Activated CD4-positive, alpha-beta T cell treated with anti-CD3 and anti-CD28 coated beads, Interleukin-2, amount 50 U/mL, for 48 hours (primary cell): ENCODE measurements around the gene TECPR1.

Experiments used
- DNase-seq, 2 experiments: peaks; one replicate each; pipeline ENCODE4 v3.0.0-alpha.2; 2020

The TECPR1 gene

GRCh38 chr7:98251601-98252424 lies at the start of gene TECPR1:
Gene TECPR1 (minus strand): TSS chr7:98252232. CDS start chr7:98246146, 6,086 bp downstream.
- DNase-seq, result peak; percentile 86 to 91

DNA sequence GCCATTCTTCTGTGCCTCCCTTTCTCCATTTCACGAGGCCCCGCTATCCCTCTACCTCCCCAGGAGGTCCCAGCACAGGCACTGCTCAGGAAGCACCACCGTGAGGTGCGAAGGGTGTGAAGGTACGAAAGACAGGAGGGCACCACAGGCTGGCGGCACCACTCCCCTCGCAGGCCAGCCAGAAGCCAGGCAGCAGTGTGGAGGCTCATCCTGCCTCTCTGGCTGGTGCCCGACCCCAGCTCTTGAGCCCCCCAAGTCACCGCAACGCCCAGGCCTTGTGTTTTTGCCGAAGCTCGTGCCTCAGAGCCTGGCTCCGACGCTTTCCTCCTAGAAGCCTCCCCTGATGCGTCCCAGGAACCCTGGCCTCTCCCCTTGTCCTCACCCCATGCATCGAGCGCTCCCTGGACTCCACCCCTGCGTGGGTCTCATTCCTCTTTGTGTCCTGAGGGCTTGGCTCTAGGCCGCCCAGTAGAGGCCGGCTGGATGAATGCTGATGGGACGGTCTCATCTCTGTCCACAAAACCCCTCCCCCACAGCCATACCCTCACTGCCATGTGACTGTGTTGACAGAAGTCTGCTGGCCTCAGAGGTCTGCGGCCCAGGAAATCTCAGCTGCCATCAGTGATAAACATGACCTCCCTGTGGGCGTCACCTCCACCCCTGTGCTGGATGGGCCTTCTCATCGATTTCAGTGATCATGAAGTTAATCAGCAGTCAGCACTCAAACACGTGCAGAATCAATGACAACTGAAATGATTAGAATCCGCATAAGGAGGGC lies 48.8 kb upstream of the TECPR1 start:
- DNase-seq, result no peak

- no peak for DNase-seq
Observed at GRCh38 chr7:98297626-98298286, 45.7 kb upstream of the TECPR1 start.

DNA sequence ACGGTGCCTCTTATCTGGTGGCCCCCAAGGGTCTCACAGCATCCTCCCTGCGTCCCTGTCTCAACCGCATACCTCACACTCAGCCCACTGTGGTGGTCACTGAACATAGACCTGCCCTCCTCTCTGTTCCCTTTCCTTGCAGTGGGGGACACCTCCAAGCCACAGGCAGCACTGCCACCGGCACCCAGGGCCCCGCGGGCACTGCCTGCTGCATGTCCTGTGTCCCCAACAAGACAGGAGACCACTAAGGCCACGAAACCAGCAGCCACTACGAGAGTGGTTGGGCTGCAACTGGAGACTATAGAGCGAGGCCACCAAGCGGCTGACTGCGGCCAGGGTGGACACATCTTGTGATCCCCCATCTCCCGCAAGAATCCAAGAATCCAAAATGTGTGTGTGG lies 44.8 kb upstream of the TECPR1 start:
- no peak for DNase-seq

GRCh38 chr7:98295467-98296192 lies 43.6 kb upstream of the TECPR1 start:
- DNase-seq, result no peak

DNA sequence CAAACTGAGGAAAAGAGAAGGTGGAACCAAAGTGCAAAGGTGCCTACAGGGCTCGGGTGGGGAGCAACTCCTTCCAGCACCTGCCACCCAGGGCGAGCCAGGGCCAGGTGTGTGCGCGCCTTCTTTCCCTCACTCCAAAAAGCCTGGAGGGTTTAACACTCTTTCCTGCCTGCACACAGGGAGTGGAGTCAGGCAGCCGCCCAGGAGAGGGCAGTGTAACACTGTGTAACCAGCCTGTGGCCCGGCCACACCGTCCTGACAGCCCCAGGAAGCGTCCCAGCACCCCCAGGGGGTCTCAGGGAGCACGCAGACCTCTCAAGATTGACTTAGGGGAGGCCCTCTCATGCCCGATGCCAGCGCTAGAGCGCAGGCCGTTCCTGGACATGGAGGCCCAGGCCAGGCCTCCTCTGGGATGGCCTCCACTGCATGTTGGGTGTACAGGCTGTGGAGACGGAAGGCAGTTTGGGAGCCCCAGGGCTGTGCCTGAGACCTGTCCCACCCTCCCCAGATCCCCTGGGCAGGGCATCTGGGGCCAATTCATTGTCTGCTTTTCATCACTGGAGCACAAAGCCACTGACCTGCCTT lies 42.9 kb upstream of the TECPR1 start:
- peak; percentile 29 to 34 for DNase-seq

- DNase-seq, result no peak
Observed at GRCh38 chr7:98294326-98294725, 42.3 kb upstream of the TECPR1 start.

GRCh38 chr7:98293746-98294145 lies 41.7 kb upstream of the TECPR1 start:
- no peak for DNase-seq

- DNase-seq, result no peak
Observed at GRCh38 chr7:98293265-98293664, 41.2 kb upstream of the TECPR1 start.

- DNase-seq, result no peak
Observed at GRCh38 chr7:98291717-98292116, 39.7 kb upstream of the TECPR1 start.

- no peak for DNase-seq
Observed at GRCh38 chr7:98289333-98289875, 37.4 kb upstream of the TECPR1 start.

DNA sequence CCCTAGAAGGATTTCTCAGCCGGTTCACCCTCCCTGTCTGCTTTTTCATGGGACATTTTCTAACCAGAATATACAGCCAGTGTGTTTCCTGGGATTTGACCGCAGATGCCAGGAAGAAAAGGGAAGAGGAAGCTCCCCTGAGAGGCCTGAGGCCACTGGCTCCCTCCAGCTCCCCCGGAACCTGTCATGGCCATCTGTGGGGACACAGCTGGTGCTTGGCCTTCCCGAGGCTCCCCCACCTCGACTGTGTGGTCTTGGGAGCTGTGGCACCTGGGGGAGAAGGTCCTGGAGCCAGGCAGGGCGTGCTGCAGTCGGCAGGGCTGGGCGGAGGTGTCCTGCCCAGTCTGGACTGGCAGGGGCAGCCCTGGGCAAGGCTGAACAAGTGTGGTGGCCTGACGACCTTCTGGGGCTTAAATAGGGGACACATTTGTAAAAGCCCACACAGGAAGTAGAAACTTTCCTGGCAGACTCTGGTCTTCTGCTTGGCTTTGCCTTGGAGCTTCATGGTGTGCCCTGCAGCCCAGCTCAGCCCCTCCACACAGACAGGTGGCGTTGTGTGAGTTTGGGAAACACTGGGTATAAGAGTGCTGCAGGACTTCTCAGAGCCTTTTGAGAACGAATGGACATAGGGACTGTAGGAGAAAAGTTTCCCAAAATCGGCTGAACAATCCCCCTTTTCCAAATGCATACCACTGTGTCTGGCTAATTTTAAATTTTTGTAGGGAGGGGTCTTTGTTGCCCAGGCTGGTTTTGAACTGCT lies 36.2 kb upstream of the TECPR1 start:
- no peak for DNase-seq

GRCh38 chr7:98287486-98287959 lies 35.5 kb upstream of the TECPR1 start:
- no peak for DNase-seq

DNA sequence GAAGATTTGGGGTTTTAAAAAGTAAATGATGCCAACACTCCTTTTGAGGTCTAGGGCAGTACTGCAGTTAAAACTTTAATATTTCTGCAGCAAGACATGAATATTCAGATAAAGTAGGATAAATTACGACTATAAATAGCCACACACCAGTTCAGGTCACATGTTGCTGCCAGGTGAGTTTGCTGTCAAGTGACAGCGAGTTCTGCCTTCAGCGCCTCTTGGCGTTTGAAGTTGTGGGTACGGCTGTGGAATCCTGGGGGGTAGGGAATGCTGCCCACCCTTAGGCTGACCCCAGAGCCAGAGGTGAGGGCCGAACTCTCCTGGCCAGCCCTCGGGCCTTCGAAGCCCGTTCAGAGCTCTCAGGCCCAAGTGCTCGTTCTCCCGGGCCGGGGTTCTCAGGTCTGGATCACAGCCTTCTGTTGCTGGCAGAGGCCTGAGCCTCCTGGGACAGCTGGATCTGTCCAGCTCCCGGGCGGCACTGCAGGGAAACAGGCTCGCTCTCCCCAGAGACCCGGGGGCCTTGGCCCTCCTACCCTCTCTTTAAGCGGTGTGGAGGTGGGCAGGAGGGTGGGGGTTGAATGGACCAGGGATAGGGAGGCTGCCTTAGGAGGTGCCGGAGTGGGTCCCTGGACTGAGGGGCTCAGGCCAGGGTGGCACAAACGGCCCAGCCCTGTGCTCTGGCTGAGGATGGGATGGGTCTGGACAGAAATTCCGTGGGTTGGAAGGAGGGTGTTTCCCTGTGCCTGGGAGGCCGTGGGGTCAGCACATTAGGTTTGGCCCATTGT lies 34.9 kb upstream of the TECPR1 start:
- DNase-seq, result no peak

DNA sequence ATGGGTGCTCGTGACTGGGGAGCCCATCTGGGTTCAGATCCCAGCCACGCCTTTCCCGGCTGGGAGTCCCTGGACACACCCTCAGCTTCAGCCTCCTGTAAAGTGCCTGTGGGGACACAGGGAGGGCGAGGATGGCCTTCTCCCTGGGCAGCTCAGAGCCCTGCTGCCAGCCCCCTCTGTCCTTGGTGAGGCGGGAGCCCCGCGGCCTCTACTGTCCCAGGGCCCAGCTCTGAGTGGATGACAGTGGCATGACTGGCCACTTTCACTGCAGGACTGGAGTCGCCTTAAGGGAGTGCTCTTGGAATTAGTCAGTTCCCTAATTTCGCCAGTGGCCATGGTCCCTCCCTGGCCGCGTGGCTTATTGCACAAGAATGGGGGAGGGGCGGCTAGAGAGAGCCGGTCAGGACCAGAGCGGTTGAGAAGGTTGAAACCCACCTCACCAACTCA lies 34.1 kb upstream of the TECPR1 start:
- DNase-seq, result no peak

DNA sequence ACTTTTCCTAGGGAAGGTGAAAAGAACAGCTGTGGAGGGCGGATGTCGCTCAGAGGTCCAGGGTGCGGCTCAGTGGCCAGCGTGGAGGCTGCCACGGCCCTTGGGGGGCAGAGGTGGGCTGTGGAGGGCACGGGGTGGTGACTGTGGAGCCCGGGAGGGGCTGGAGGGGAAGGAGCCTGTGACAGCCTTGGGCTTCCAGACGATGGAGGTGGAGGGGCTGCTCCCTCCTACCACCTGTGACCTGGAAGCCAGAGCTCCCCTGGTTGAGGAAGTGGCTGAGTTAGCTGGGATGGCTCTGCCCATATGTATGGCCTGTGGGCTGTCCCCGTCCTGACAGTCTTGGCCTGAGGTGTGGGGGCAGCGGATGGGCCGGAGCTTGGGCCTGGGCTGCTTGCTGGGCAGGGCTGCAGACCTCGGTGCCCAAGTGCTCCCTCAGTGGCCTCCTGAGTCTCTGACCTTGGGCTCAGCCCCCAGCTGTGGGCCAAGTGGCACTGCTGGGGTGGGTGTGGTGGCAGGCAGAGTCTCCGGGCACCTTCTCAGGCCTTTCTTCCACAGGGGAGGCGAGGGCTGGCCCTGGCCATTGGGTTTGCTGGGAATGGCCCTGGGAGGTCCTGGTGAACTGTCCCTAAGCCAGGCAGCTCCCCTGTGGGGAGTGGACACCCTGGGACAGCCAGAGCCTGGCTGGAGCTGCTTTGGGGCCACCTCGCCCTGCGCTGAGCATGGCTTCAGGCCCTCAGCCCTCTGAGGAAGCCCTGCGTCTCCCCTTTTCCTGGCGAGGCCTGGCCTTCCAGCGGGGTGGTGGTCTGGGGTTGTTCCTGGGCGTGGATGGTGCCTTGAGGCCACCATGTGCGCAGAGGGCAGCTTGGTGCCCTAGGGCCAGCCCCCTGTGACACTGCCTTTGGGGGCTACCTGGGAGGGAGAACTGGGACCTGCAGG lies 33.4 kb upstream of the TECPR1 start:
- DNase-seq, result no peak

GRCh38 chr7:98284335-98285036 lies 32.5 kb upstream of the TECPR1 start:
- no peak for DNase-seq

GRCh38 chr7:98283887-98284222 lies 31.8 kb upstream of the TECPR1 start:
- no peak for DNase-seq
